ENCODE results near the gene CNIH3.

- no peak for TF ChIP-seq POLR2A (IDR thresholded peaks at IDR 0.05)
- TF ChIP-seq CTCF (IDR thresholded peaks at IDR 0.05), result no peak
Measured at GRCh38 chr1:224640587-224640986, 24.5 kb downstream of the CNIH3 start.

All from breast epithelium (tissue), 3 donors.